Measurements from ENCODE around the gene HNRNPDL. TPM values are rescaled to one million over a fixed set of nuclear protein-coding genes. Genes with fewer than 3 reads are reported as not detected.
"Not testable (repeated sequence)": the region's sequence is repeated elsewhere in the genome, so short reads cannot be mapped to it uniquely, and the experiment has no call there.

Gene HNRNPDL
- total RNA-seq, 2 experiments from 2014 or later: 311 to 320 TPM

- H3K27ac Mint-ChIP-seq: no peak overlapping the region
- H3K36me3 Mint-ChIP-seq (ENCODE audit: low read depth): no peaks in the 10 kb centered on the region
- H3K27me3 Mint-ChIP-seq: peaks cover 5% of the 10 kb centered on the region
- no peak for DNase-seq
- CTCF ChIA-PET: no interaction called here
- POLR2A ChIA-PET: no interaction called here
- no peak overlapping the region for H3K4me3 Mint-ChIP-seq
- no peaks in the 10 kb centered on the region for H3K9me3 Mint-ChIP-seq
- no peaks in the 10 kb centered on the region for H3K4me1 Mint-ChIP-seq
Measured at GRCh38 chr4:82402196-82402775, 28.0 kb downstream of the HNRNPDL start.

GRCh38 chr4:82401600-82401999, 28.7 kb downstream of the HNRNPDL start:
- no peak overlapping the region for H3K27ac Mint-ChIP-seq
- CTCF ChIA-PET: no interaction called here
- H3K4me1 Mint-ChIP-seq: no peaks in the 10 kb centered on the region
- no peak overlapping the region for H3K4me3 Mint-ChIP-seq
- POLR2A ChIA-PET: interaction anchor here (1.0 kb wide), 1 partner anchor 28 kb away, joined by 4 read pairs; no protein-coding TSS in a partner anchor
- no peaks in the 10 kb centered on the region for H3K9me3 Mint-ChIP-seq
- DNase-seq: no peak
- no peaks in the 10 kb centered on the region for H3K36me3 Mint-ChIP-seq (ENCODE audit: low read depth)
- peaks cover 5% of the 10 kb centered on the region for H3K27me3 Mint-ChIP-seq

- CTCF ChIA-PET: interaction anchor here (0.6 kb wide), 2 partner anchors 24 to 33 kb away, joined by 3 to 4 read pairs; partner anchors contain the start of gene HNRNPD
- POLR2A ChIA-PET: interaction anchor here (0.6 kb wide), 1 partner anchor 11 kb away, joined by 3 read pairs; no protein-coding TSS in a partner anchor
- no peaks in the 10 kb centered on the region for H3K36me3 Mint-ChIP-seq (ENCODE audit: low read depth)
- H3K27me3 Mint-ChIP-seq: peaks cover 2% of the 10 kb centered on the region
- no peak overlapping the region for H3K27ac Mint-ChIP-seq
- H3K4me3 Mint-ChIP-seq: no peak overlapping the region
- no peaks in the 10 kb centered on the region for H3K4me1 Mint-ChIP-seq
- H3K9me3 Mint-ChIP-seq: no peaks in the 10 kb centered on the region
- DNase-seq: no peak
Measured at GRCh38 chr4:82398263-82398662, 32.0 kb downstream of the HNRNPDL start.

GRCh38 chr4:82397527-82397926, 32.7 kb downstream of the HNRNPDL start:
- no peak overlapping the region for H3K4me3 Mint-ChIP-seq
- no peak overlapping the region for H3K27ac Mint-ChIP-seq
- no peak for DNase-seq
- no peaks in the 10 kb centered on the region for H3K4me1 Mint-ChIP-seq
- H3K36me3 Mint-ChIP-seq (ENCODE audit: low read depth): no peaks in the 10 kb centered on the region
- peaks cover 2% of the 10 kb centered on the region for H3K27me3 Mint-ChIP-seq
- H3K9me3 Mint-ChIP-seq: no peaks in the 10 kb centered on the region
- POLR2A ChIA-PET: no interaction called here
- CTCF ChIA-PET: interaction anchor here (0.6 to 1.2 kb wide), 5 partner anchors 9 to 493 kb away, joined by 3 to 7 read pairs (median 4); no protein-coding TSS in a partner anchor

- no peaks in the 10 kb centered on the region for H3K9me3 Mint-ChIP-seq
- H3K27ac Mint-ChIP-seq: no peak overlapping the region
- DNase-seq: no peak
- no peaks in the 10 kb centered on the region for H3K36me3 Mint-ChIP-seq (ENCODE audit: low read depth)
- H3K4me1 Mint-ChIP-seq: no peaks in the 10 kb centered on the region
- CTCF ChIA-PET: interaction anchor here (0.6 to 2.3 kb wide), 3 partner anchors 14 to 34 kb away, joined by 3 to 7 read pairs (median 4); no protein-coding TSS in a partner anchor
- H3K27me3 Mint-ChIP-seq: no peaks in the 10 kb centered on the region
- POLR2A ChIA-PET: no interaction called here
- H3K4me3 Mint-ChIP-seq: no peak overlapping the region
Measured at GRCh38 chr4:82394896-82395295, 35.4 kb downstream of the HNRNPDL start.

GRCh38 chr4:82390061-82390460, 40.2 kb downstream of the HNRNPDL start:
- CTCF ChIA-PET: interaction anchor here (0.6 to 2.0 kb wide), 5 partner anchors 10 to 105 kb away, joined by 3 to 6 read pairs (median 3); no protein-coding TSS in a partner anchor
- H3K4me3 Mint-ChIP-seq; POLR2A ChIA-PET; H3K4me1 Mint-ChIP-seq; H3K9me3 Mint-ChIP-seq; H3K27ac Mint-ChIP-seq; DNase-seq; H3K36me3 Mint-ChIP-seq (ENCODE audit: low read depth): not testable (repeated sequence)
- peaks cover 11% of the 10 kb centered on the region for H3K27me3 Mint-ChIP-seq

GRCh38 chr4:82388405-82388804, 41.9 kb downstream of the HNRNPDL start:
- Mint-ChIP-seq H3K36me3 (ENCODE audit: low read depth) (peaks cover 3% of the 10 kb centered on the region), H3K9me3 (peaks cover 5% of the 10 kb centered on the region), H3K27me3 (peaks cover 11% of the 10 kb centered on the region), H3K4me1 (no peaks in the 10 kb centered on the region), H3K27ac (no peak overlapping the region), H3K4me3 (no peak overlapping the region)
- DNase-seq: no peak
- CTCF ChIA-PET: interaction anchor here (1.4 kb wide), 1 partner anchor 32 kb away, joined by 3 read pairs; no protein-coding TSS in a partner anchor
- POLR2A ChIA-PET: no interaction called here

GRCh38 chr4:82386312-82386711, 44.0 kb downstream of the HNRNPDL start:
- H3K27ac Mint-ChIP-seq; H3K4me3 Mint-ChIP-seq; H3K36me3 Mint-ChIP-seq (ENCODE audit: low read depth); POLR2A ChIA-PET; H3K4me1 Mint-ChIP-seq; H3K9me3 Mint-ChIP-seq; CTCF ChIA-PET; DNase-seq: not testable (repeated sequence)
- peaks cover 11% of the 10 kb centered on the region for H3K27me3 Mint-ChIP-seq

- H3K4me3 Mint-ChIP-seq: no peak overlapping the region
- peaks cover 23% of the 10 kb centered on the region for H3K36me3 Mint-ChIP-seq (ENCODE audit: low read depth)
- peaks cover 11% of the 10 kb centered on the region for H3K4me1 Mint-ChIP-seq
- ChIA-PET POLR2A (no interaction called here), CTCF (interaction anchor here (1.3 to 7.4 kb wide), 2 partner anchors 9 to 46 kb away, joined by 3 to 39 read pairs; partner anchors contain the start of genes HNRNPD and HNRNPDL)
- peaks cover 21% of the 10 kb centered on the region for H3K9me3 Mint-ChIP-seq
- H3K27ac Mint-ChIP-seq: no peak overlapping the region
- DNase-seq: no peak
- peaks cover 10% of the 10 kb centered on the region for H3K27me3 Mint-ChIP-seq
Measured at GRCh38 chr4:82382751-82383150, 47.5 kb downstream of the HNRNPDL start.

GRCh38 chr4:82381661-82382296, 48.5 kb downstream of the HNRNPDL start:
- ChIA-PET POLR2A (no interaction called here), CTCF (interaction anchor here (0.6 to 7.4 kb wide), 3 partner anchors 33 to 51 kb away, joined by 3 to 39 read pairs (median 3); partner anchors contain the start of gene HNRNPDL)
- Mint-ChIP-seq H3K27ac (no peak overlapping the region), H3K27me3 (peaks cover 10% of the 10 kb centered on the region), H3K36me3 (ENCODE audit: low read depth) (peaks cover 30% of the 10 kb centered on the region), H3K9me3 (peaks cover 22% of the 10 kb centered on the region), H3K4me3 (no peak overlapping the region), H3K4me1 (peaks cover 16% of the 10 kb centered on the region)
- DNase-seq: no peak

GRCh38 chr4:82381235-82381634, 49.0 kb downstream of the HNRNPDL start:
- CTCF ChIA-PET: interaction anchor here (0.6 to 7.4 kb wide), 5 partner anchors 14 to 51 kb away, joined by 3 to 39 read pairs (median 3); partner anchors contain the start of gene HNRNPDL
- DNase-seq: no peak
- peaks cover 34% of the 10 kb centered on the region for H3K36me3 Mint-ChIP-seq (ENCODE audit: low read depth)

GRCh38 chr4:82380831-82381230, 49.4 kb downstream of the HNRNPDL start:
- peaks cover 3% of the 10 kb centered on the region for H3K27me3 Mint-ChIP-seq
- H3K4me3 Mint-ChIP-seq: no peak overlapping the region
- no peak for DNase-seq
- H3K4me1 Mint-ChIP-seq: peaks cover 24% of the 10 kb centered on the region
- peaks cover 21% of the 10 kb centered on the region for H3K9me3 Mint-ChIP-seq
- POLR2A ChIA-PET: no interaction called here
- peaks cover 38% of the 10 kb centered on the region for H3K36me3 Mint-ChIP-seq (ENCODE audit: low read depth)
- CTCF ChIA-PET: interaction anchor here (1.1 to 7.4 kb wide), 4 partner anchors 14 to 48 kb away, joined by 3 to 39 read pairs (median 4); partner anchors contain the start of gene HNRNPDL
- H3K27ac Mint-ChIP-seq: no peak overlapping the region

More at GRCh38 chr4:82381235-82381634, 49.0 kb downstream of the HNRNPDL start:
- Mint-ChIP-seq H3K27me3 (peaks cover 5% of the 10 kb centered on the region), H3K9me3 (peaks cover 22% of the 10 kb centered on the region), H3K27ac (no peak overlapping the region), H3K4me1 (peaks cover 20% of the 10 kb centered on the region), H3K4me3 (no peak overlapping the region)
- POLR2A ChIA-PET: no interaction called here

- CTCF ChIA-PET: interaction anchor here (1.3 to 7.4 kb wide), 3 partner anchors 15 to 49 kb away, joined by 3 to 39 read pairs (median 5); partner anchors contain the start of gene HNRNPDL
- H3K27me3 Mint-ChIP-seq: no peaks in the 10 kb centered on the region
Measured at GRCh38 chr4:82380344-82380743, 49.9 kb downstream of the HNRNPDL start.

More at GRCh38 chr4:82380344-82380743, 49.9 kb downstream of the HNRNPDL start:
- H3K27ac Mint-ChIP-seq: no peak overlapping the region
- DNase-seq: no peak
- H3K9me3 Mint-ChIP-seq: peaks cover 20% of the 10 kb centered on the region
- H3K4me3 Mint-ChIP-seq: no peak overlapping the region
- peaks cover 28% of the 10 kb centered on the region for H3K4me1 Mint-ChIP-seq
- POLR2A ChIA-PET: no interaction called here
- peaks cover 41% of the 10 kb centered on the region for H3K36me3 Mint-ChIP-seq (ENCODE audit: low read depth)
